NCI-H1092 (cell line): ENCODE data around the gene STX4.
"Not testable (repeated sequence)": the region's sequence is repeated elsewhere in the genome, so short reads cannot be mapped to it uniquely, and the experiment has no call there.

Source experiments
- DNase-seq: peaks from one replicate; lab custom pipeline; 2025; lab: John Stamatoyannopoulos, UW

Gene STX4

DNA sequence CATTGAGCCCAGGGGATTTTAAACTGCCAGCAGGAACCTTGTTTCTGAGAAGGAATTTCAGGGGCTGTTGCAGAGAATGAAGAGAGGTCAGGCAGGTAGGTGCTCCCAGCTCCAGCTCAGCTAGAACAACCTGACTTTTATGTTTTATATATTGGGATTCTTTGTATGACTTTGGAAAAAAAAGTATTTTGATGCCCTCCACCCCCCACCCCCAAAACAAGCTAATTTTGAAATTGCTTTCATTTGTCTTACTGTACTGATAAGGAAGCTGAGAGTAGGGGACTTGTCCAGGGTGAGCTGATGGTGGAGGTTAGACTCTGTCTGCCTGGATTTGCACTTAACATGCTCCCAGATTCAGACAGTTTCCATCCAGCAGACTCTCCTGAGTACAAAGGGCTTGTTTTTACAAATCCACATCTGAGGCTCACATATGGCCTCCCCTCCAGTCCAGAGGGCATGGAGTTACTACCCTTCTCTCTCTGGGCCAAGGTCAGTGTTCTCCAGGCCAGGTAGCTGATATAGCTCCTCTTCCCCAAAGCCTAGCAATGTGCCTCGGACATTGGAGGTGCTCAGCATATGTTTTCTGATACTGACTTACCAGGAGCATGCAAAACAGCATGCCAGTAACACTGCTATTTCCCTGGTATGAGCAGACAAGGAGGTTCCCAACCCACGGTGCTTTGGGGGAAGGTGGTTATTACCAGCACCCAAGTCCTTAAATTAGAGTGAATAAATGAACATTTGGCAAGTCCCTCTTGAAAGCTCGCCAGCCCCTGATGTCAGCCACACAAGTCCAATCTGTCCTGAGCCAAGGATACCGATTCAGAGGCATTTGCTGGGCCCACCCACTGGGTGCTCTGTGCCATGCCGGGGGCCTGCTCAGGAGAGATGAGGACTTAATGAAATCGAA, 34.3 kb upstream of the STX4 start:
- no peak for DNase-seq

DNA sequence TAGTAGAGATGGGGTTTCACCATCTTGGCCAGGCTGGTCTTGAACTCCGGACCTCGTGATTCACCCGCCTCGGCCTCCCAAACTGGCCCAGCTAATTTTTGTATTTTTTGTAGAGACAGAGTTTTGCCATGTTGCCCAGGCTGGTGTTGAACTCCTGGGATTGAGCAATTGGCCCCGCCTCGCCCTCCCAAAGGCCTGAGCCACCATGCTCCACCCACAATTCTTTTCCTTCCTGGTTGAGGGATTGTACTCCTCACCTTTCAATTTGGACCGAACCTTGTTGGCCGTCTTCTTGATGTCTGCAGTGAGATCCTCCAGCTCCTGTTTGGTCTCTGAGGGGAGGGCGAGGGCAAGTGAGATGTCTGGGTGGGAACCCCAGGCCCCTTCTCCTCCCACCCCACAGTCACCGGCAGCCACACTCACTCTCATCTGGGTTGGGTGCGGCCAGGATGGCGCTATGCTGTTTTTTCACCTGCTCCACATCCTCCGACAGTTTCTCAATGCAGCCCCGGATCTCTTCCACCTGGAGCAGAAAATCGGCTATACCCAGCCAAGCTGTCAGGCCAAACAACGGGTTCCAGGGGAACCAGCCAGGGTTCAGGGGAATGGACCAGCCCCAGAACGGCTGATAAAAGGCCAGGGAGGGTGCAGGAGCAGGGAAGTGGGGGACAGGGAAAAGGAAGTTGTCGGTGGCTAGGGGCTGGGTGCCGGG, 32.5 kb upstream of the STX4 start:
- no peak for DNase-seq

DNA sequence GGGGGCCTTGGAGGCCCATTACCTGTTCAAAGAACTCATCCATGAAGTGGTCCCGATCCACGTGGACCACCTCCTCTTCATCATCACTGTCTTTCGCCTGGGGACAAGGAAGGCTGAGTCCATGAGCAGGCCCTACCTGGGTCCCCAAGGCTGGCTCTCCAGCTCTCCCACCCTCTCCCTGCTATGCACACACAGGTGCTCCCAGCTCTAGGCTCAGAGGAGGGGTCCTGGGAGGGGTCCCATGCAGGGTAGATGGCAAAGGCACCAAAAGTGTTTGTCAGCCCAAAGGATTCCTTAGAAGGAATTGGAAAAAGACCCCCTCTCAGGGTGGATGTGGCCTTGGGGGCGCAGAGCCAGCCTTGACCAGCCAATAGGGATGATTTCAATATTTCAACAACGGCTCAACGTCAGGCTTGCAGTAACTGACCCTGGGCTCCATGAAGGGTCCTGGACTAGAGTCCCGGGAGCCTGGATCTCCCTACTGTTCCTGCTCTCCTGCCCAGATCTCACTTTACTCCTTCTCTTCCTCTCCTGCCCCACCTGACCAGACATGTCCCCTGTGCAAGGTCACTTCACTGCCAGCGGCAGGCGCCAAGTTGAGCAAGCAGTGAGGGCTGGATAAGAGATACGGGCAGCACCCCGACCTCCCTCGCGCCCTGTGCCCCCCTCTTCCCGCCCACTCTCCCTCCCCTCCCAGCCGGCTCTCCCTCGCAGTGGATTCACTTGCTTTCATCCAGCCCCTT, 31.7 kb upstream of the STX4 start:
- no peak for DNase-seq

DNA sequence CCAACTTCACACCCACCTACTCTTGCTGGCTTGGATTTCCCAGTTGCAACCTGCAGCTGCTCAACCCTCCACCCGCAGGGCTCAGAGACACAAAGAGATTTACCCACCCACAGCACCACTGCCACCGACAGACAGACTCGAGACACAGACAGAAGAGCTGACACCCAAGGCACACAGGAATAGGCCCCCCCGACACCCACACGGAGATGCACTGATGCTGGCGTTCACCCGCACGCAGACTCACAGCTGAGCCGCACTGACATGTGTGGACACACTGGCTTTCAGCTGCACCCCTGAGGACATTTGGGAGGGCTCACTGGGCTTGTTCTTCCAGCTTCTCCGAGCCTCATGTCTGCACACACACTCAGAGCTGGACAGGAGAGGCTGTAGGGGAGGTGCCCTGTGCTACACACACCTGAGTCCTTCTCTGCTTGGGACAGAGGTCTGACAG, 31.1 kb upstream of the STX4 start:
- no peak for DNase-seq

DNA sequence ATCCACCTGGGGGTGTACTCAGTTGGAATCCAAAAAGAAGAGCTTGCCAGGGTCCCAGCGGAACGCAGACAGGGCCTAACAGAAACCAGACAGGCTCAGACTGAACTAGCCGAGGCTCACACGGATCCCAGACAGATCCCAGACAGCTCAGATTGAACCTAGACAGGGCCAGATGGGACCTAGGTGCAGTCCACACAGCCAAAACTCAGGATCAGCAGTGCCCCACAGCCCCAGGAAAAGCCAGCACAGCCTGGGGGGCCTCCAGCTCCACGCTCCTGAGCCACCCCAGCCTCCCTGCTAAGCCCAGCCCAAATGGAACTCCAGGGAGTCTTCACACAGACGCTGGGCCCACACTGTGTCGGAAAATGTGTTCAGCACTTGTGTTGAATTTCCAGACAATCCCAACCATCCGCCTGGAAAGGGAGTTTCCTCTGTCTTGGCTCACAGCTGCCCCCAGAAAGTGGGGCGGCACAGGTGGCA, 30.5 kb upstream of the STX4 start:
- DNase-seq = no peak

DNA sequence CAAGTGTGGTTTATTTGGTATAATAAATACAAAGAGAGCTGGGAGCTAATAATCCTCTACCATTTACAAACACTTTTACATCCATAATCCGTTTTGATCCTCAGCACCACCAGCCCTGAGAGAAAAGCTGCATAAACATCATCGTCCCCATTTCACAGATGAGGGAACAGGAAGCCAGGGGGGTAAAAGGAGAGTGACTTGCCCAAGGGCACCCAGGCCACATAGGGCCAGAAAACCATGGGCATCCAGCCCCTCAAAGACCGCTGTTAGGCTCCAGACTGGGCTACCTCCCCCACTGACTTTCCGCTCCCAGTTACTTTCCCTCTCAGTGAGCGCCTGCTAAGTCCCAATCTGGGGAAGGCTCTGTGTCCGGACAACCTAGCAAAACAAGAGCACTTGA, 29.6 kb upstream of the STX4 start:
- DNase-seq = no peak

DNA sequence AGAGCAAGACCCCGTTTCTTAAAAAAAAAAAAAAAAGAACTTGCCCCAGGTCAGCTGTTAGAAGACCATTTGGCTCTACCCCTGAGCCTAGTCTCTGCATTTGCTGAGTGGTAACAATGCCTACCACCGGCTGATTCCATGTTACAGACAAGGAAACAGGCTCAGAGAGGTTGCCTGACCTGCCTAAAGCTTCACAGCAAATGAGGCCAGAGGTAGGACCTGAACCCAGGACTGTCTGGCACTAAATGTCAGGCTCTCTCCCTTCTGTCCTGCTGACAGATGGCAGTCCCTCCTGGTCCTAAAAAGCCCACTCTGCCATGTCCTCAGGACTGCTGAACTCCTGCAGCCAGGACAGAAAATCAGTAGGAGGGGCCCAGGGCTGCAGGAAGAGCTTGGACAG, 28.7 kb upstream of the STX4 start:
- DNase-seq = no peak

DNA sequence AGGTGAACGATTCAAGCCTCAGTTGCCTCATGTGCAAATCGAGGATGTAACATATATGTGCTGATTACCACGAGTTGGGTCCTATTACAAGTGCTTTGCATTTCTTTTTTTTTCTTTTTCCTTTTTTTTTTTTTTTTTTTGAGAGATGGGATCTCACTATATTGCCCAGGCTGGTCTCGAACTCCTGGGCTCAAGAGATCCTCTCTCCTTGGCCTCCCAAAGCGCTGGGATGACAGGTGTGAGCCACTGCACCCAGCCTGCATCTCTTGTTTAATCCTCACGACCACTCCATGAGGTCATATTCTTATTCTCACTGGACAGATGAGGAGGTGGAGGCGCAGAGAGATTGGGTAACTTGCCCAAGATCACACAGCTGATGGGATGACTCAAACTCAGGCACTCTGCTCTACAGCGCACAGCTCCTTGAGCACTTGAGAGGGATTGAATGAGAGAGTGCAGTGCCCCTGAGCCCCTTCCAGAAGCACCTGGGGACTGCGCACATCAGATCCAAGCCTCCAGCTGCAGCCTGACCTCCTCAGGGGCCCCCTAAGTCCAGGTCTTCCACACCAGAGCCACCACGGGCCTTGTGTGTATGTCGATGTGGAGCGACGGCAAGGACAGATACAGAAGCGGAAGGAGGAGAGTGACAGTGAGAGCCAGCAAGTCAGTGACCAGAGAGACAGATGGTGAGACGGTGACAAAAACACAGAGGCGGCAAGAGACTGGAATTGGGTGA, 27.8 kb upstream of the STX4 start:
- DNase-seq = no peak

DNA sequence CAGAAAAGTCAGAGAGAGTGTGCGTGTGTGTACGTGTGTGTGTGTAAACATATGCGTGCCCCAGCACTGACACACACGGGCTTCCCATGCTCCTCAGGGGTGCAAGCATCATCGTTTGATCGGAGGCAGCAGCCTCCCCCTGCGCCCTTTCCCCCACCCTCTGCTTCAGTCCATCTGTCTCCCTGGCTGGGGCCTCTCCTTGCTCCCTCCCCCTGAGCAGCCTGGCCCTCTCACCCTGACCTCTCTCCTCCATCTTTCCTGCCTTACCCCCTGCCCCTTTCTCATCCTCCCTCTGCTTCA, 27.3 kb upstream of the STX4 start:
- DNase-seq = no peak

DNA sequence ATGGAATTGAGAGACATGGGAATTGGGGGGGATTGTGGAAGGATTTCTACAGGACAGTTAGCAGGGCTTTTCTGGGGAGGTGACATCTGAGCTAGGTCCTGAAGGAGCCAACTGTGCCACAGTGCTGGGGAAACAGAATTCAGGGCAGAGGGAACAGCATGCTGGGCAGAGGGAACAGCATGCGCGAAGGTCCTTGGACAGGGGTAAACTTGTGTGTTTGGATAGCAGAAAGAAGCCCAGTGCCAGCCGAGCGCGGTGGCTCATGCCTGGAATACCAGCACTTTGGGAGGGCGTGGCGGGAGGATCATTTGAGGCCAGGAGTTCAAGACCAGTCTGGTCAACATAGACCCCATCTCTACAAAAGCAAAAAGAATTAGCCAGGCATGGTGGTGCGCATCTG, 26.8 kb upstream of the STX4 start:
- DNase-seq = no peak

DNA sequence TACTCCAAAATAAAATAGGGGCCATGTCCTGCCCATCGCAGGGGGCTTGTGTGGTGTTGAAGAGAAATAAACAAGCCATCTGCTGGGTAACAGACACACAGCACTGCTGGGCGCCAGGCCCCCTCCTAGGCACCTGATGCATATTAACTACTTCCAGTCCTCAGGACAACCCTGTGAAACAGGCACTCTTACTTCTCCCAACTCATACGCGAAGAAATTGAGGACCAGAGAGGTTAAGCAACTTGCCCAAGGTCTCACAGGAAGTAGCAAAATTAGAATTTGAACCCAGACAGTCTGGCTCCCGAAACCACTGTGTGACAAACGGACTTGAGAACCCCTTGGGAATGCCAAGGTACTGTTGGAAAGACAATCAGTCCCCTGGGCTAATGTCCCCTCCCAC, 25.7 kb upstream of the STX4 start:
- no peak for DNase-seq

DNA sequence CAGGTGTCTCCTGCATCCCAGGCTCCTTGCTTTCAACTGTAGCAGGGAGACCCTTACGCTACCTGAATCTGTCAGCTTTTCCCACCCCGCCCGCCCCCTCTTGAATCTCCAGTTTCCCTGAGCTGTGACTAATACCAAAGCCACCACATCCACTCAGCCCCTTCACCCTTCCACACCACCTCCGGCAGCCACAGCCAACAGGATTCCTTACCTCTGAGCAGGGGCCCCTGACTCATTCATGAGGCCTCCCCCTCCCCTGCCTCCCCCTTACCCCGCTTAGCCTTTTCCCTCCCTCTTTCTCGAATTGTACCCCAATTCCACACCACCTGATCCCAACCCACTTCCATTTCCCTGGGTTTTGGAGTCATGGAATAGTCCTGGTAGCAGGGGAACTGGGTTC, 25.2 kb upstream of the STX4 start:
- no peak for DNase-seq

DNA sequence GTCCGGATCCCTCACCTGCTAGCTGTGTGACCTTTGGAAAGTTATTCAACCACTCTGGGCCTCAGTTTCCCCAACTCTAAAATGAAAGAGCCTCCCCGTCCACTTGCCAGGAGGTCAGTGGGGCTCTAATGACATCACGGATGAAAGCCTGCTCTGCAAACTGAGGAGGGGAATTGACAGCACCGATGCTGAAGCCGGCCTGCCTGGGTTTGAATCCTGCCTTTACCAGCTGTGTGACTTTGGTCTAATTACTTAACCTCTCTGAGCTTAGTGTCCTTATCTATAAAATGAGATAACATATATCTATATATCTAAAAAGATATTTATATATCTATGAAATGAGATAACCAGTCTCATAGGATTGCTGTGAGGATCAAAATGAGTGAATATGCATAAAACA, 24.8 kb upstream of the STX4 start:
- DNase-seq = no peak

DNA sequence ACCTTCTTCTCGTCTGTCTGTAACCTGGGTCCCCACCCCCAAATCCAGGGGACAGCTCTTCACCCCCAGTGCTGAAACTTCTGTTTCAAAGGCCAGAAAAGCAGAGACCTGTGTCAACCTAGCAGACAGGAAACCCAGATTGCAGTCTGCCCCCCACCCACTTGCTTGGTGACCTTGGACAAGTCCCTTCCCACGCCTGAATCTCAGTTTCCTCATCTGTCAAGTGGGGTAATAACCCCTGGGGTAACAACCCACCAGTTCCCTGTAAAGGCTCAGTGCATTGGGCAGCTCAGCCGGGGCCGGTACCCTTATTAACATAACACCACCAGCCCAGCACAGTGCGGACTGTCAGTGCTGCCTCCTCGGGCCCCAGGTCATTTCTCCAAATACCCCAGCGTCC, 24.2 kb upstream of the STX4 start:
- DNase-seq = no peak

DNA sequence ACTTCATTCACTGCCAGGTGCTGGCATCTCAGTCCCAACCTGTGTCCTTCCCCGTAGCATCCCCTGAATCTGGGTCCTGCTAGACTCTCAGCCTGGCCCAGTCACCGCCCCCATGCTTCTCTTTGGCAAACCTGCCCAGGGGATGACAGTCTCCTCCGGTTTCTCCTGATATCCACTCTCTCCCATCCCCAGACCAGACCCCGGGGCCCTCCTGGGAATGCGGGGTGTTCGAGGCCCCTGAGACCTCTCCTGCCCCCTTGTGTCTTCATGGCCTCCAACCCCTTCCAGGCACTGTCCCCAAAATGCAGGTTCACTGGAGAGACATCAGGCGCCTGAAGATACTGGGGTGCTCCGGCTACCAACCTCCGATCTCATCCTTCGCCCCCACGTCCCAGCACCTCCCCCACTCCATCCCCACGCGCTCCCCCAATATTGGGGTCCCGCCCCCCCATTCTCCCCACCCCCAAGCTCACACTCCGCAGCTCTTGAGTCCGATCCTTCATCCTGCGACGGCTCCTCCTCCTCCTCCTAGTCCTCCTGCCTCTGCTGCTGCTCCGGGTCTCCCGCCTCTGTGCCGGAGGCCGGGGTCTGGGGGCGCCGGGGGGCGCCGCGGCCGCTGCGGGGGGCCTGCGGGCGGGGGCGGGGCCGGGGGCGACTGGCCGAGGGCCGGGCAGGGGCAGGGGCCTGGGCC, 23.3 kb upstream of the STX4 start:
- DNase-seq = no peak

DNA sequence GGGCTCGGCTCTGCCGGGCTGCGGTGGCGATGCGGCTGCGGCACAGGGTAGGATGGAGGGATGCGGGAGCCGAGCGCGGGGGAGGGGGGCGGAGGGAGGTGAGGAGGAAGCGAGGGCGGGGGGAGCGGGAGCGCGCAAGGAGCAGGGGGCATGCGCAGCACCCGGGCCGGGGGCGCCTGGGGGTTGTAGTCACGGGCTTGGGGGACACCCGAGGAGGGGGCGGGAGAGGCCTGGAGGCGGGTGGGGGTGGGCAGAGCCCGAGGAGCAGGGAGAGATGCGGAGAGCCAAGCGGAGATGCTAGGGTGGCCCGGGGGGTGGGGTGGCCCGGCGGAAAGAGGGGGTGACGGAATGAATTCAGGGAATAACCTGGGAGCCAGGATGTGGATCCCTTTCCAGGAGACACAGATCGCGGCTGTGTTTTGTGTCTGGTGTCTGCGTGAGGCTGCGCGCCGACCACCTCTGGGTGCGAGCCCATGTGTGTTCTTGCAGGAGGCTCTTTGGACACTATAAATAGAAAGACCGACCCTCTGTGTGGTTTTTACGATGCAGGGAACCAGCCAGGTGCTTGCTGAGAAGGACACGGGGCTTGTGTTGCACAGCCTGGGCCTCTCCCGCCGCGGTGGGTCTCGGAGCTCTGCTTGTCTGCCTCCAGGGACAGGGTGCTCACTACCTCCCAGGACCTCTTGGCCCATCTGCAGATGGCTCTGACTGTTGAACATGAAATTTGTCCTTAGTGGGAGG, 22.6 kb upstream of the STX4 start, which contains the start of gene STX1B:
STX1B (minus strand) TSS at position 54 of the 741 bp plus-strand sequence. CDS start 242 bp downstream, outside the sequence.
- DNase-seq = peak; percentile 70

DNA sequence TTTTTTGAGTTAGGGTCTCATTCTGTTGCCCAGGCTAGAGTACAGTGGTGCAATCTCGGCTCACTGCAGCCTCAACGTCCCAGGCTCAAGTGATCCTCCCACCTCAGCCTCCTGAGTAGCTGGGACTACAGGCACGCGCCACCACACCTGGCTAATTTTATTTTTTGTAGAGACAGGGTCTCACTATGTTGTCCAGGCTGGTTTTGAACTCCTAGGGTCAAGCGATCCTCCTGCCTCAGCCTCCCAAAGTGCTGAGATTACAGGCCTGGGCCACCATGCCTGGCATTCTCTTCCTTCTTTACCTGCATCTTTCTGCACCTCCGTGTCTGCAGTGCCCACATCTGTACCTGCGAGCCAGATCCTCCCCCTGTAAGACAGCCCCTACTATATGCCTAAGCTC, 21.5 kb upstream of the STX4 start:
- not testable (repeated sequence) for DNase-seq

DNA sequence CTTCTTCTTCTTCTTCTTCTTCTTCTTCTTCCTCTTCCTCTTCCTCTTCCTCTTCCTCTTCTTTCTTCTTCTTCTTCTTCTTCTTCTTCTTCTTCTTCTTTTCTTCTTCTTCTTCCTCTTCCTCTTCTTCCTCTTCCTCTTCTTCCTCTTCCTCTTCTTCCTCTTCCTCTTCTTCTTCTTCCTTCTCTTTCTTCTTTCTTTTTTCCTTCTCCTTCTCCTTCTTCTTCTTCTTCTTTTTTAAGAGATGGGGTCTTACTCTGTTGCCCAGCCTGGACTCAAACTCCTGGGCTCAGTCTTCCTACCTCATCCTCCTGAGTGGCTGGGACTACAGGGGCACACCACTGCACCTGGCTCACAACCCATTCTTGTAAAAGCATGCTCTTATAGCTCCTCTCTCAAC, 20.1 kb upstream of the STX4 start:
- not testable (repeated sequence) for DNase-seq

DNA sequence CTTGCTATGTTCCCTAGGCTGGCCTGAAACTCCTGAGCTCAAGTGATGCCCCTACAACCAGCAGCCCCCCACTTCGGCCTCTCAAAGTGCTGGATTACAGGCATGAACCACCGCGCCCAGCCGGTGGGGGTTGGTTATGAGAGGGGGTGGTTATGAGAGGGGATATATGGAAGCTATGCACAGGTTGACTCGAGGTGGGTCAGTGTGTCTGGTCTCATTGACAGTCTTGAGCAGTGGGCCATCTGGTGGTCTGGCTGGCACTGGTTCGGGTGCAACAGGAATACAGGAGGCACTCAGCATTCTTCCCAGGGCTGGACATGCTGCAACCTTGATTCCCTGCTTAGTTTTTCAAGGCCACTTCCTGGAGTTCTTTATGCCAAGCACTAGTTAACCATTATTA, 17.3 kb upstream of the STX4 start:
- DNase-seq = no peak

DNA sequence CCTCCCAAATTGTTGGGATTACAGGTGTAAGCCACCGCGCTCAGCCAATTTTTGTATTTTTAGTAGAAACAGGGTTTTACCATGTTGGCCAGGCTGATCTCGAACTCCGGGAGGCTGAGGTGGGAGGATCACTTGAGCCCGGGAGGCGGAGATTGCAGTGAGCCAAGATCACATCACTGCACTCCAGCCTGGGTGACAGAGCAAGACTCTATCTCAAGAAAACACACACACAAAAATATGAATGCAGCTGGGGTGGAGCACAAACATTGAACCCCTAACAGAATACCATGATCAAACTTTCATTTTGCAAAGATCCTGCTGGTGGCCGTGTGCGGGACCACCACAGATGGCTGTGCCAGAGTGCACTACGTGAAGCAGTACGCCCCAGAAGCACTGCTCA, 15.6 kb upstream of the STX4 start:
- DNase-seq = not testable (repeated sequence)

DNA sequence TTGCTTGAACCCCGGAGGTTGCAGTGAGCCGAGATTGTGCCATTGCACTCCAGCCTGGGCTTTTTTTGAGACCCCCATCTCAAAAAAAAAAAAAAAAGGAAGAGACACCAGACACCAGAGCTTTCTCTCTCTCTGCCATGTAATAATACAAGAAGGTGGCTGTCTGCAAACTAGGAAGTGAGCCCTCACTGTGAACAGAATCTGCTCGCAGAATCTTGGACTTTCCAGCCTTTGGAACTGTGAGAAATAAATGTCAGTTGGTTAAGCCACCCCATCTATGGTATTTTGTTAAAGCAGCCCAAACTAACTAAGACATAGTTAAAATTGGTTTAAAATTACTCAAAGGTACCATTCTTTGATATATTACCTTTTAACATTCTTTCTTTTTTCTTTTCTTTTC, 12.8 kb upstream of the STX4 start:
- DNase-seq = no peak
